SJSA1 (cell line): ENCODE measurements around the gene SNORC. TPM values are rescaled to one million over a fixed set of nuclear protein-coding genes. Genes with fewer than 3 reads are reported as not detected.
A peak's percentile ranks its signal among the peaks of the same experiment; 100 is the strongest.

Experiments used
- DNase-seq, 2 experiments: peaks; one replicate each; pipeline ENCODE4 v3.0.0-alpha.2; 2015 to 2020; ENCODE audit warnings: low spot score in 2 of 2, low read depth in 1 of 2
- H3K27ac ChIP-seq: fragments of 250-450 bp; sonication (Bioruptor Pico); 2 replicates; pipeline ENCODE4 v1.5.1; 2020; ENCODE audit warnings: mild to moderate bottlenecking, moderate library complexity
- H3K27me3 ChIP-seq: fragments of 250-450 bp; sonication (Bioruptor Pico); replicated peaks from 2 replicates; pipeline ENCODE4 v1.5.1; 2020; ENCODE audit warnings: mild to moderate bottlenecking, moderate library complexity
- H3K36me3 ChIP-seq: fragments of 250-450 bp; sonication (Bioruptor Pico); 2 replicates; pipeline ENCODE4 v1.5.1; 2020; ENCODE audit warnings: mild to moderate bottlenecking
- H3K4me1 ChIP-seq: fragments of 250-450 bp; sonication (Bioruptor Pico); replicated peaks from 2 replicates; pipeline ENCODE4 v1.6.1; 2021; ENCODE audit warnings: mild to moderate bottlenecking
- H3K4me3 ChIP-seq: fragments of 250-450 bp; sonication (Bioruptor Pico); 2 replicates; pipeline ENCODE4 v1.5.1; 2020; ENCODE audit warnings: mild to moderate bottlenecking
- H3K9me3 ChIP-seq: fragments of 250-450 bp; sonication (Bioruptor Pico); replicated peaks from 2 replicates; pipeline ENCODE4 v1.5.1; 2020; ENCODE audit warnings: mild to moderate bottlenecking
- total RNA-seq: library from RNA; depleted of rRNA; stranded (reverse); fragments of >200 nt; shearing (Covaris generic); gene quantifications from 2 replicates; pipeline ENCODE4 v1.2.3, GENCODE V29; 2014

The SNORC gene
- total RNA-seq, 1 experiment from 2014 or later = 0.32 TPM

GRCh38 chr2:232873292-232873908 is 3.3 kb downstream of the SNORC start:
- Histone ChIP-seq H3K4me1 (peaks cover 46% of the 10 kb centered on the region), H3K27ac (peak overlapping the region; percentile 99; the same call in 1 of the 2 replicates), H3K9me3 (no peaks in the 10 kb centered on the region), H3K4me3 (no peak overlapping the region), H3K27me3 (no peaks in the 10 kb centered on the region), H3K36me3 (peaks cover 5% of the 10 kb centered on the region; the same call in 1 of the 2 replicates)
- no peak for DNase-seq

GRCh38 chr2:232873909-232874641 is 4.0 kb downstream of the SNORC start:
- no peak overlapping the region for H3K27ac ChIP-seq
- no peaks in the 10 kb centered on the region for H3K27me3 ChIP-seq
- DNase-seq = no peak
- peaks cover 5% of the 10 kb centered on the region; the same call in 1 of the 2 replicates for H3K36me3 ChIP-seq
- no peak overlapping the region for H3K4me3 ChIP-seq
- peaks cover 46% of the 10 kb centered on the region for H3K4me1 ChIP-seq
- no peaks in the 10 kb centered on the region for H3K9me3 ChIP-seq

- Histone ChIP-seq H3K27me3 (no peaks in the 10 kb centered on the region), H3K36me3 (peaks cover 5% of the 10 kb centered on the region; the same call in 1 of the 2 replicates), H3K4me1 (peaks cover 40% of the 10 kb centered on the region), H3K9me3 (no peaks in the 10 kb centered on the region), H3K4me3 (no peak overlapping the region), H3K27ac (no peak overlapping the region)
- no peak for DNase-seq
Observed at GRCh38 chr2:232874677-232875223, 4.7 kb downstream of the SNORC start.

- DNase-seq = no peak
- Histone ChIP-seq H3K36me3 (peaks cover 3% of the 10 kb centered on the region; the same call in 1 of the 2 replicates), H3K9me3 (no peaks in the 10 kb centered on the region), H3K27ac (no peak overlapping the region), H3K4me3 (no peak overlapping the region), H3K27me3 (no peaks in the 10 kb centered on the region), H3K4me1 (peaks cover 34% of the 10 kb centered on the region)
Observed at GRCh38 chr2:232875256-232876121, 5.4 kb downstream of the SNORC start.

GRCh38 chr2:232876161-232876977 is 6.3 kb downstream of the SNORC start:
- Histone ChIP-seq H3K4me3 (no peak overlapping the region), H3K27ac (no peak overlapping the region), H3K4me1 (peaks cover 25% of the 10 kb centered on the region), H3K36me3 (no peaks in the 10 kb centered on the region), H3K9me3 (no peaks in the 10 kb centered on the region), H3K27me3 (no peaks in the 10 kb centered on the region)
- no peak for DNase-seq

- no peaks in the 10 kb centered on the region for H3K36me3 ChIP-seq
- H3K4me3 ChIP-seq = no peak overlapping the region
- H3K9me3 ChIP-seq = no peaks in the 10 kb centered on the region
- DNase-seq = no peak
- H3K27me3 ChIP-seq = no peaks in the 10 kb centered on the region
- H3K4me1 ChIP-seq = peaks cover 18% of the 10 kb centered on the region
- no peak overlapping the region for H3K27ac ChIP-seq
Observed at GRCh38 chr2:232876978-232877441, 6.9 kb downstream of the SNORC start.

- Histone ChIP-seq H3K27ac (no peak overlapping the region), H3K4me1 (peaks cover 8% of the 10 kb centered on the region), H3K27me3 (no peaks in the 10 kb centered on the region), H3K9me3 (no peaks in the 10 kb centered on the region), H3K36me3 (0 out of 2 replicates have a peak, but pooled peaks cover 3% of the 10 kb centered on the region), H3K4me3 (no peak overlapping the region)
- DNase-seq = no peak
Observed at GRCh38 chr2:232877940-232878511, 8.0 kb downstream of the SNORC start.

- no peak overlapping the region for H3K4me3 ChIP-seq
- H3K9me3 ChIP-seq = no peaks in the 10 kb centered on the region
- H3K36me3 ChIP-seq = 0 out of 2 replicates have a peak, but pooled peaks cover 6% of the 10 kb centered on the region
- H3K27me3 ChIP-seq = no peaks in the 10 kb centered on the region
- no peaks in the 10 kb centered on the region; the same call in 1 of the 2 replicates for H3K4me1 ChIP-seq
- no peak overlapping the region for H3K27ac ChIP-seq
- DNase-seq = no peak
Observed at GRCh38 chr2:232878855-232879617, 9.0 kb downstream of the SNORC start.

GRCh38 chr2:232879618-232880494 is 9.8 kb downstream of the SNORC start:
- H3K36me3 ChIP-seq = 0 out of 2 replicates have a peak, but pooled peaks cover 6% of the 10 kb centered on the region
- H3K9me3 ChIP-seq = no peaks in the 10 kb centered on the region
- no peak overlapping the region for H3K27ac ChIP-seq
- H3K4me1 ChIP-seq = no peaks in the 10 kb centered on the region
- no peak overlapping the region for H3K4me3 ChIP-seq
- no peak for DNase-seq
- H3K27me3 ChIP-seq = no peaks in the 10 kb centered on the region

- DNase-seq = no peak
- Histone ChIP-seq H3K9me3 (no peaks in the 10 kb centered on the region), H3K27ac (no peak overlapping the region), H3K4me1 (no peaks in the 10 kb centered on the region), H3K36me3 (0 out of 2 replicates have a peak, but pooled peaks cover 6% of the 10 kb centered on the region), H3K4me3 (no peak overlapping the region), H3K27me3 (no peaks in the 10 kb centered on the region)
Observed at GRCh38 chr2:232880764-232881351, 10.8 kb downstream of the SNORC start.

- DNase-seq = no peak
- no peak overlapping the region for H3K27ac ChIP-seq
- H3K4me1 ChIP-seq = no peaks in the 10 kb centered on the region
- H3K4me3 ChIP-seq = no peak overlapping the region
- 0 out of 2 replicates have a peak, but pooled peaks cover 6% of the 10 kb centered on the region for H3K36me3 ChIP-seq
- H3K9me3 ChIP-seq = no peaks in the 10 kb centered on the region
- no peaks in the 10 kb centered on the region for H3K27me3 ChIP-seq
Observed at GRCh38 chr2:232882085-232882484, 12.0 kb downstream of the SNORC start.
